ENCODE data around the gene FBP2.

The FBP2 gene

DNA sequence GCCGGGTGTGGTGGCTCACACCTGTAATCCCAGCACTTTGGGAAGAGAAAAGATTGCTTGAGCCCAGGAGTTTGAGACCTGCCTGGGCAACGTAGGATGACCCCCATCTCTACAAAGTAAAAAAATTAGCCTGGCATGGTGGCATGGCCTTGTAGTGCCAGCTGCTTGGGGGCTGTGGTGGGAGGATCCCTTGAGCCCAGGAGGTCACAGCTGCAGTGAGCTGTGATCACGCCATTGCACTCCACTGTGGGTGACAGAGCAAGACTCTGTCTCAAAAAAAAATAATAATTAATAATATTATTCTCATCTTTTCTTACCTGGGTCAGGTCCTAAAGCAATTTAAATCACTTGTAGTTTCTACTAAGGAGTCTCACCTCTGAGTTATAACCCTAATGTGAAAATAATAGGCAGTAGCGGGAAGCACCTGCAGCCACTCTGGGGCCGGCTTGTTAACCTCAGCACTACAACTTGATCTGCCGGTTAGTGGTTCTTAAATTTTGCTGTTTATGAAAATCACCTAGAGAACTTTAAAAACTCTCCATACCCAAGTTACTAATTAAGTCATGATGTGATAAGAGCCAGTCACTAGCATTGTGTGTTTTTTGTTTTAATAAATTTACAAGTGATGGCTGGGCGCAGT, 68.1 kb downstream of the FBP2 start:
- no peaks in the 10 kb centered on the region for H3K9me3 Mint-ChIP-seq
- no peak overlapping the region for H3K4me3 Mint-ChIP-seq
- no peaks in the 10 kb centered on the region for H3K4me1 Mint-ChIP-seq (ENCODE audit: low read depth)
- peaks cover 4% of the 10 kb centered on the region for H3K27me3 Mint-ChIP-seq (ENCODE audit: low read depth)
- H3K36me3 Mint-ChIP-seq (ENCODE audit: low read depth) = no peaks in the 10 kb centered on the region
- no peak overlapping the region for H3K27ac Mint-ChIP-seq

DNA sequence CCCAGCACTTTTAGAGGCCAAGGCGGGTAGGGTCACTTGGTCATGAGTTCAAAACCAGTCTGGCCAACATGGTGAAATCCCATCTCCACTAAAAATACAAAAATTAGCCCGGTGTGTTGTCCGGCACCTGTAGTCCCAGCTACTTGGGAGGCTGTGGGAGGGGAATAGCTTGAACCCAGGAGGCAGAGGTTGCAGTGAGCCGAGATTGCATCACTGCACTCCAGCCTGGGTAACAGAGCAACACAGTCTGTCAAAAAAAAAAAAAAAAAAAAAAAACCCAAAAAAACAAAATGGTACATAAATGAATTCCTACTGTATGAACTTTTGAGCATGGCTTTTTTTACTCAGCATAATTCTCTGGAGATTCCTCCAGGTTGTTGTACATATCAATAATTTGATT, 76.4 kb downstream of the FBP2 start:
- no peaks in the 10 kb centered on the region for H3K4me1 Mint-ChIP-seq (ENCODE audit: low read depth)
- H3K27ac Mint-ChIP-seq = no peak overlapping the region
- no peaks in the 10 kb centered on the region for H3K9me3 Mint-ChIP-seq
- no peak overlapping the region for H3K4me3 Mint-ChIP-seq
- H3K27me3 Mint-ChIP-seq (ENCODE audit: low read depth) = peaks cover 3% of the 10 kb centered on the region
- H3K36me3 Mint-ChIP-seq (ENCODE audit: low read depth) = no peaks in the 10 kb centered on the region

DNA sequence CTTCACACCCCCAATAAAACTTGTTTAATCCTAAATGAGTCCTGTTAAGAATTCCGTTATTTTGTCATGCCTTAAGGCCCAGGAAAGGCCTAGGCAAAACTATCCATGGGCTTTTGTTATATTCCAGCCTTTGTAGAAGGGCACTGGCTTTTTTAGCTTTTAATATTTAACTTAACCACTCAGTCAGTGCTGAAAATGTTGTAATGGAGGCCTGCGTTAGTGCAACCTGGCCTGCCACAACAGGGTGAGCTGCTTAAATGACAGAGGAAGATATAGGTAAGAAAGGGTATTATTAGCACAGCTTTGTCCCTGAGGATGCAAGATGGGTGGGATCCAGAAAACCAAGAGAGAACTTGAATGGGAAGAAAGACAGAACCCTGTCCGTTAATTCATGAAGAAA, 78.9 kb downstream of the FBP2 start:
- no peaks in the 10 kb centered on the region for H3K36me3 Mint-ChIP-seq (ENCODE audit: low read depth)
- no peak overlapping the region for H3K4me3 Mint-ChIP-seq
- no peak overlapping the region for H3K27ac Mint-ChIP-seq
- no peaks in the 10 kb centered on the region for H3K9me3 Mint-ChIP-seq
- no peaks in the 10 kb centered on the region for H3K27me3 Mint-ChIP-seq (ENCODE audit: low read depth)
- no peaks in the 10 kb centered on the region for H3K4me1 Mint-ChIP-seq (ENCODE audit: low read depth)

DNA sequence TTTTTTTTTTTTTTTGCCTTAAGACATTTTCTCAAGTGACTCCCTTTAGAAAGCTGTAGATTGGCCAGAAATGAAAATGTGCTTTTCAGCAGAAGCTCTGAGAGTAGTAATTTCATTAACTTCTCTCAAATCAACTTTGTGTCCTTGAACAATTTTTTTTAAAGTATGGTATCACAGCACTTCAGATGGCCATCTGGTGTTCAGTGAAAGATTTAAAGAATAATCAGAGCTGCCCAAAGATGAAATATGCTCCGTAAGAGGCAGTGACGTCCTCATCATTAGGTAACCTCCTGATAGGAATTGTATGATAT, 81.7 kb downstream of the FBP2 start:
- H3K4me3 Mint-ChIP-seq = no peak overlapping the region
- no peaks in the 10 kb centered on the region for H3K36me3 Mint-ChIP-seq (ENCODE audit: low read depth)
- peaks cover 4% of the 10 kb centered on the region for H3K27me3 Mint-ChIP-seq (ENCODE audit: low read depth)
- H3K27ac Mint-ChIP-seq = no peak overlapping the region
- H3K9me3 Mint-ChIP-seq = no peaks in the 10 kb centered on the region
- H3K4me1 Mint-ChIP-seq (ENCODE audit: low read depth) = no peaks in the 10 kb centered on the region

DNA sequence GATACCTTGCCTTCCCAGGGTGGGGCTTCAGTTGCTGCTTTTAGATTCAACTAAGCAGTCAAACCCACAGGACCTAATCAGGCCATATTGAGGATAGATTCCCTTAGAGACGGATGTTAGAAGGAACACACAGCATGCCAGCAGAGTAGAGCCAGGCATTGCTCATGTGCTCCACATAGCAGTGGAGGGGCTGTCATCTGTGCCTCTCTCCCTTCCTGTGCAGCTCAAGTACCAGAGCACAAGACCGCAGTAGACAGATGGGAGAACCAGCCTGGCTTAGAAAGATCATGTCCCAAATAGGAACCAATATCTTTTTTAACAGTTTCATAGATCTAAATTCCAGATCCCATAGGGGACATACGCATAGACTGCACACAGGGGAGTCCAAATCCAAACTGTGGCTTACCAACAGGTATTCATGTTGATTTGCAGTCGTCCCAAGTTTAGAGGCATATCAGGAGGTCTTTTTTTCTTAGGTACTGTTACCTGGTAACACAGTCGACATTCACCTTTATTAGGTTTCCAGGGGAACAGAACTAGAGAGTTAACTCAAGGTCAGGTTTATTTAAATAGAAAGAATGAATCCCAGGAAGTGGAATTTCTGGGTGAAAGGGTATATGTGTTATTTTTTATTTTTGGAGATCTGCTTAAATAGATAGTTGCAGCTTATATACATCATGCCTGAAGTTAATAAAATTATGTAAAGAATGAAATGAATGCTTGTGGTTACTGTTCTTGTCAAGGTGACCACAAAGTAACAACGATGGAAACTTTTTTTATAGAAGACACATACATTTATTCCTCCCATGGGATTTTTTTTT, 82.3 kb downstream of the FBP2 start:
- Mint-ChIP-seq H3K4me1 (ENCODE audit: low read depth) (no peaks in the 10 kb centered on the region), H3K27me3 (ENCODE audit: low read depth) (peaks cover 4% of the 10 kb centered on the region), H3K9me3 (no peaks in the 10 kb centered on the region), H3K36me3 (ENCODE audit: low read depth) (no peaks in the 10 kb centered on the region), H3K4me3 (no peak overlapping the region), H3K27ac (no peak overlapping the region)
